HL-60 (cell line): ENCODE measurements around the gene TLCD5.

Experiments used
- GABPA ChIP-seq: IDR thresholded peaks from 2 replicates; pipeline ENCODE4 v1.6.1; 2012; ENCODE audit warnings: low read depth
- POLR2AphosphoS5 ChIP-seq: IDR thresholded peaks from 2 replicates; pipeline ENCODE4 v1.6.1; 2012; ENCODE audit warnings: low read depth
- SPI1 ChIP-seq: IDR thresholded peaks from 2 replicates; pipeline ENCODE4 v1.6.1; 2012; ENCODE audit warnings: low read depth, mild to moderate bottlenecking, borderline replicate concordance
- TF ChIP-seq, protein P1 (sequence below): IDR thresholded peaks from one replicate; pipeline ENCODE4 v1.5.1; 2011; ENCODE audit warnings: low read length, control low read depth, inconsistent platforms; ENCODE audit not compliant: insufficient read depth

DNA sequence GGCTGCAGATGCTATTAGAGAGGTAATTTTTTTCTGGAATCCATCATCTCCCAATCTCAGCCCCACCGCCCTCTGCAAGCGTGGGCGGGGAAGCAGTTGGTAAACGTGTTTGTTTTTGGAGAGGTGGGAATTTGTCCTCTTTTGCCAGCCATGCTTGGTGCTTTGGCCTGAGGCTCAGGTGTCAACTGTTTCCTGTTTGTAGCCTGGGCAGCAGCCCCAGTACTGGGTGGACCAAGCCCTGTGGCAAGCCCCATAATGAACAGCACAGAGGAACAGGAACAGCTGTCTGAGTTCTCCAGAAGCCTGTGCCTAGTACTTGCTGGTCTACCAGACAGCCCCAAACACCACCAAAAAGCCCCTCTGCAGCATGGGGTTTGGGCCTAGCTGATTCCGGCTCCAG lies 45.6 kb upstream of the TLCD5 start:
- TF ChIP-seq, protein P1, sequence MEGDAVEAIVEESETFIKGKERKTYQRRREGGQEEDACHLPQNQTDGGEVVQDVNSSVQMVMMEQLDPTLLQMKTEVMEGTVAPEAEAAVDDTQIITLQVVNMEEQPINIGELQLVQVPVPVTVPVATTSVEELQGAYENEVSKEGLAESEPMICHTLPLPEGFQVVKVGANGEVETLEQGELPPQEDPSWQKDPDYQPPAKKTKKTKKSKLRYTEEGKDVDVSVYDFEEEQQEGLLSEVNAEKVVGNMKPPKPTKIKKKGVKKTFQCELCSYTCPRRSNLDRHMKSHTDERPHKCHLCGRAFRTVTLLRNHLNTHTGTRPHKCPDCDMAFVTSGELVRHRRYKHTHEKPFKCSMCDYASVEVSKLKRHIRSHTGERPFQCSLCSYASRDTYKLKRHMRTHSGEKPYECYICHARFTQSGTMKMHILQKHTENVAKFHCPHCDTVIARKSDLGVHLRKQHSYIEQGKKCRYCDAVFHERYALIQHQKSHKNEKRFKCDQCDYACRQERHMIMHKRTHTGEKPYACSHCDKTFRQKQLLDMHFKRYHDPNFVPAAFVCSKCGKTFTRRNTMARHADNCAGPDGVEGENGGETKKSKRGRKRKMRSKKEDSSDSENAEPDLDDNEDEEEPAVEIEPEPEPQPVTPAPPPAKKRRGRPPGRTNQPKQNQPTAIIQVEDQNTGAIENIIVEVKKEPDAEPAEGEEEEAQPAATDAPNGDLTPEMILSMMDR = no peak
- no peak for TF ChIP-seq SPI1
- no peak for TF ChIP-seq POLR2AphosphoS5
- TF ChIP-seq GABPA = no peak
